Activated CD8-positive, alpha-beta T cell treated with anti-CD3 and anti-CD28 coated beads for 36 hours (primary cell): ENCODE measurements around the gene GCNT2. TPM values are rescaled to one million over a fixed set of nuclear protein-coding genes. Genes with fewer than 3 reads are reported as not detected.

Experiments used
- ATAC-seq: fragments of 200-7000 bp; cut with Tn5 transposase; one replicate; pipeline ENCODE4 v1.10.0; 2021; ENCODE audit warnings: mild to moderate bottlenecking, moderate library complexity
- CTCF ChIA-PET: fragments of 350-600 bp; sonication (Branson Sonifier 250); formaldehyde crosslinking; loops from one replicate; lab custom pipeline; 2021; ENCODE audit warnings: antibody characterized with exemption; lab: Charles Lee
- POLR2A ChIA-PET: fragments of 350-600 bp; sonication (Branson Sonifier 250); formaldehyde crosslinking; loops from one replicate; lab custom pipeline; 2021; ENCODE audit warnings: antibody characterized with exemption; lab: Charles Lee
- DNase-seq: peaks from one replicate; pipeline ENCODE4 v3.0.0-alpha.2; 2020
- H3K27ac Mint-ChIP-seq: one replicate; pipeline ENCODE4 v1.8.0; 2021; ENCODE audit warnings: mild to moderate bottlenecking, mixed read lengths
- H3K27me3 Mint-ChIP-seq: one replicate; pipeline ENCODE4 v1.8.0; 2021; ENCODE audit warnings: mixed read lengths
- H3K36me3 Mint-ChIP-seq: one replicate; pipeline ENCODE4 v1.8.0; 2021; ENCODE audit warnings: low read depth, mixed read lengths
- H3K4me1 Mint-ChIP-seq: one replicate; pipeline ENCODE4 v1.8.0; 2021; ENCODE audit warnings: low read depth, mixed read lengths
- H3K4me3 Mint-ChIP-seq: one replicate; pipeline ENCODE4 v1.8.0; 2021; ENCODE audit warnings: mild to moderate bottlenecking, moderate library complexity, mixed read lengths
- H3K9me3 Mint-ChIP-seq: one replicate; pipeline ENCODE4 v1.8.0; 2021; ENCODE audit warnings: mixed read lengths
- intact Hi-C: fragments of 100-400 bp; cut with micrococcal nuclease; formaldehyde crosslinking; loops from one replicate; pipeline ENCODE4 v1.10.0; 2022
- total RNA-seq, 2 experiments: library from RNA; stranded (reverse); gene quantifications; one replicate each; pipeline ENCODE4 v1.2.3, GENCODE V29; 2021
- TF ChIP-seq, protein P1 (sequence below): fragments of 200-600 bp; IDR thresholded peaks from one replicate; pipeline ENCODE4 v1.8.0; 2022; ENCODE audit warnings: antibody characterized with exemption, mild to moderate bottlenecking

Gene GCNT2
- total RNA-seq, 2 experiments from 2014 or later, result 2.3 to 2.7 TPM

DNA sequence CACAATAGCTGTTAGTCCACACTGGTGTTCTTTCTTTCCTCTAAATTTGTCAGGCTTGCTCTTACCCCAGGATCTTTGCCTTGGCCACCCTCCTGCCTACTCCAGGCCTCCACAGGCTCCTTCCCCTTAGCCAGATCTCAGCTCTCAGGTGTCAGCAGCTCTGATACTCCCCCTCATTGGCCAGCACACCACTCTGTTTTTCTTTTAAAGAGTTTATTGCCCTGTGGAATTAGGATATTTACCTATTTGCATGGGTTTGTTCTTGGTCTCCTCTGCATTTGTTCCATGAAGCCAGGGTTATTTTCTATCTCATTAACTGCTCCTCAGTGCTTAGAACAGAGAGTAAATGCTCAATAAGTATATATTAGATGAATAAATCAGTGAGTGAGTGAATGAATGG is 36.8 kb downstream of the GCNT2 start:
- Mint-ChIP-seq H3K4me3 (no peak overlapping the region), H3K4me1 (no peaks in the 10 kb centered on the region), H3K27ac (no peak overlapping the region), H3K27me3 (no peaks in the 10 kb centered on the region), H3K9me3 (no peaks in the 10 kb centered on the region), H3K36me3 (no peaks in the 10 kb centered on the region)
- CTCF ChIA-PET, result no interaction called here
- intact Hi-C loops, result no loop called here
- ATAC-seq (no peak), DNase-seq (no peak)
- TF ChIP-seq, protein P1, sequence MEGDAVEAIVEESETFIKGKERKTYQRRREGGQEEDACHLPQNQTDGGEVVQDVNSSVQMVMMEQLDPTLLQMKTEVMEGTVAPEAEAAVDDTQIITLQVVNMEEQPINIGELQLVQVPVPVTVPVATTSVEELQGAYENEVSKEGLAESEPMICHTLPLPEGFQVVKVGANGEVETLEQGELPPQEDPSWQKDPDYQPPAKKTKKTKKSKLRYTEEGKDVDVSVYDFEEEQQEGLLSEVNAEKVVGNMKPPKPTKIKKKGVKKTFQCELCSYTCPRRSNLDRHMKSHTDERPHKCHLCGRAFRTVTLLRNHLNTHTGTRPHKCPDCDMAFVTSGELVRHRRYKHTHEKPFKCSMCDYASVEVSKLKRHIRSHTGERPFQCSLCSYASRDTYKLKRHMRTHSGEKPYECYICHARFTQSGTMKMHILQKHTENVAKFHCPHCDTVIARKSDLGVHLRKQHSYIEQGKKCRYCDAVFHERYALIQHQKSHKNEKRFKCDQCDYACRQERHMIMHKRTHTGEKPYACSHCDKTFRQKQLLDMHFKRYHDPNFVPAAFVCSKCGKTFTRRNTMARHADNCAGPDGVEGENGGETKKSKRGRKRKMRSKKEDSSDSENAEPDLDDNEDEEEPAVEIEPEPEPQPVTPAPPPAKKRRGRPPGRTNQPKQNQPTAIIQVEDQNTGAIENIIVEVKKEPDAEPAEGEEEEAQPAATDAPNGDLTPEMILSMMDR, result no peak
- POLR2A ChIA-PET, result no interaction called here

DNA sequence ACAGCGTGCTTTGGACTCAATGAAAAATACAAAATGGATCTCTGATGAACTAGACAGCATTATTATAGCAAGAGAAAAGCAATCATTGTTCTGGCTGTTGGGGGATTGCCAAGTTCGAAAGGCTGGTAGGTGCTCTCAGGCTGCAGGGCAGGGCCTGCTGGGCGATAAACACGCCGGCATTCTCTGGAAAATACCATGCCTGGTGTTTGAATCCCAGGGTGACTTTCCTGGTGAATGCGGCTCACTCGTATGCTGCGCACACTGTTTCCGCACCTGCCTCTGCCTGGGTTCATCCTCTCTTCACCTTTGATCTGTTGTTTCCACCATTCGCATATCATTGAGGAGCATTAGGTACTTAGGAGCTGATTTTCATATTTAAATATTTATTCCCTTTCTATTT is 37.4 kb downstream of the GCNT2 start:
- TF ChIP-seq, protein P1, result no peak
- H3K9me3 Mint-ChIP-seq, result no peaks in the 10 kb centered on the region
- intact Hi-C loops, result no loop called here
- ATAC-seq (no peak), DNase-seq (no peak)
- ChIA-PET POLR2A (no interaction called here), CTCF (no interaction called here)
- H3K27ac Mint-ChIP-seq, result no peak overlapping the region
- H3K27me3 Mint-ChIP-seq, result no peaks in the 10 kb centered on the region
- H3K4me3 Mint-ChIP-seq, result no peak overlapping the region
- no peaks in the 10 kb centered on the region for H3K4me1 Mint-ChIP-seq
- no peaks in the 10 kb centered on the region for H3K36me3 Mint-ChIP-seq

DNA sequence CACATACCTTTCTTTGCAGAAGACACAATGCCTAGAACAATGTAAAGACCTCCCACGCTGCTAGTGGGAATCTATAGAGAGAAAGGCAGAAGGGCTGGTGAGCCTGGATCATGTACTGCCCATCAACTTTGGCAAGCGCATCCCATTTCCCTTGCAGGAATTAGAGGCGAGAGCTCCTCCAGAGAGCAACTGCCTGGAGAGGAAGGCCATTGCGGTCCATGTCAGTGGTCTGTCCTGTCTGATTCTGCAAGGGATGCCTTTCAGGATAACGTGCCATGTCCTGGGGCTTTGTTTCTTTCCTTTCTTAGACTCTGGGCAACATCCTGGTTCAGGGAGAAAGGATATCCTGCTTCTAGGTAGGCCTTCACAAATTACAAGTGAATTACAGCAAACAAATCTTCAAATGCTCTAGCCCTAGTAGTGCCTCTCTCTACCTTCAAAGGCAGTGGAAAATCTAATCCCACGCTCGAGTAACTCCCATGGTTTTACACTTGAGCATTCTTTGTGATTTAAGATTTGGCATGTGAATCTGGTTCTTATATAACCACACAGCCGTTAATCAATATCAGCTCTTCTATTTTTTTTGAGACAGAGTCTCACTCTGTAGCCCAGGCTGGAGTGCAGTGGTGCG is 38.5 kb downstream of the GCNT2 start:
- no peaks in the 10 kb centered on the region for H3K9me3 Mint-ChIP-seq
- no peaks in the 10 kb centered on the region for H3K27me3 Mint-ChIP-seq
- intact Hi-C loops, result no loop called here
- no peak overlapping the region for H3K4me3 Mint-ChIP-seq
- ChIA-PET CTCF (no interaction called here), POLR2A (interaction anchor here (0.6 kb wide), 1 partner anchor 281 kb away, joined by 3 read pairs; no protein-coding TSS in a partner anchor)
- TF ChIP-seq, protein P1, result no peak
- H3K4me1 Mint-ChIP-seq, result no peaks in the 10 kb centered on the region
- ATAC-seq (no peak), DNase-seq (no peak)
- H3K36me3 Mint-ChIP-seq, result no peaks in the 10 kb centered on the region
- H3K27ac Mint-ChIP-seq, result no peak overlapping the region

DNA sequence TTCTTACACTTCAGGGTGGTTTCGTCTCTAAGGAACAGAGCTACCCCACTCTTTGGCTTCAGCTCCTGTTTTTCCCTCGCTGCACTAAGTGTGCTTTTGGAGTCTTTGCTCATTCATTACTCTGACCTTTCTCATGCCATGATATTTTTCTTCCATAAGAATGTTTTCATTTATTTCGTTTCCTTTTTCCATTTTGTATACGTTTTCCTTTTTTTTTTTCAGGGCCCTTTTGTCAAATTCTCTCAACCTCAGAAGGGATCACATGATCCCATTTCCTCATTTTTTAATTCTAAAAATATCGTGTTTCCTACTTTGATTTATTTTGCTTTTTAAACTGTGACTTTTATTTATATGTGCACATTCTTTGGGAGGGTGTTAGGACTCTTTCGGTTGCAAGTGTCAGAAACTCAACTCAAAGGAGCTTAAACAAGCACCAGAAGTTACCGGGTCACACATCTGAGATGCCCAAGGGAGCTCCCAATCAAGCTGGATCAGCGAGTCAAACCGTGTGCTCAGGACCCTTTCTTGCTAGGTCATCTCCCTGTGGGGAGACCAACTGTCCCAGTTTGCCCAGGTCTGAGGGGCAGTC is 40.6 kb downstream of the GCNT2 start:
- DNase-seq, result no peak
- intact Hi-C loops, result no loop called here
- no peak for ATAC-seq
- no peak overlapping the region for H3K27ac Mint-ChIP-seq
- no peaks in the 10 kb centered on the region for H3K27me3 Mint-ChIP-seq
- H3K9me3 Mint-ChIP-seq, result no peaks in the 10 kb centered on the region
- ChIA-PET CTCF (no interaction called here), POLR2A (interaction anchor here (0.6 kb wide), 1 partner anchor 12 kb away, joined by 3 read pairs; no protein-coding TSS in a partner anchor)
- no peaks in the 10 kb centered on the region for H3K4me1 Mint-ChIP-seq
- H3K36me3 Mint-ChIP-seq, result no peaks in the 10 kb centered on the region
- TF ChIP-seq, protein P1, result no peak
- no peak overlapping the region for H3K4me3 Mint-ChIP-seq

DNA sequence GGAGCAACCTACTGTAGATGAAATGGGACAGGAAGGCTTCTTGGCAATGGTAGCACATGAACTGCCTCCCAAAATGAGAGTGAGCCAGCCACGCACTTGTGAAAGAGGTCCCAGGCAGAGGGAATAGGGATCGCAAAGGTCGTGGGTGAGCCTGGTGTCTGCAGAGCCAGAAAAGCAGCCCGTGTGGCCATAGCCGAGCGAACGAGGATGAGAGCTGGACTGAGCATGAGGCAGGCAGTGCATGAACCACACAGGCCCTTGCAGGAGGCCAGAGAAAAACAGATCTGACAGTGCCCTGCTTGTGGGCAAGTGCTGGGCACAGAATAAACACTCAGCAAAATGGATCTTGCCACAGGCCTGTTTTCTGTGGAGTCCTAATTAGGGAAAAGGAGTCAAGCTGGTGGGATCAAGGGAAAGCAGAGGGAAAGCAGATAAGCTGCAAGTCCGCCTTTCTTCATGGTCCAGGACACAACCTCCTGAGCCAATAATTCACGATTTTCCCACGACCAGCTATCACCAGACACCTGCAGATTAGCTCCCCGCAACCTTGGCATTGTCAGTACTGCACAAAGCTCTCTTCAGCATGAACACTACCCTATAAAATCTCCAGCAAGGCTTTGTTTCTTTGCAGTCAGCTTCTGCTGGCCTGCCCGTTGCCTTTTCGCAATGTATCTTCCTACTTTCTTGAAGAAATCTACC is 44.0 kb downstream of the GCNT2 start:
- TF ChIP-seq, protein P1, result no peak
- POLR2A ChIA-PET, result no interaction called here
- DNase-seq, result no peak
- H3K27me3 Mint-ChIP-seq, result no peaks in the 10 kb centered on the region
- H3K9me3 Mint-ChIP-seq, result no peaks in the 10 kb centered on the region
- H3K36me3 Mint-ChIP-seq, result no peaks in the 10 kb centered on the region
- no peak overlapping the region for H3K4me3 Mint-ChIP-seq
- no peak for ATAC-seq
- no peaks in the 10 kb centered on the region for H3K4me1 Mint-ChIP-seq
- intact Hi-C loops, result no loop called here
- CTCF ChIA-PET, result no interaction called here
- H3K27ac Mint-ChIP-seq, result no peak overlapping the region
